ENCODE results near the gene TAF13.
"Not testable (repeated sequence)": the region's sequence is repeated elsewhere in the genome, so short reads cannot be mapped to it uniquely, and the experiment has no call there.

TAF13 gene

DNA sequence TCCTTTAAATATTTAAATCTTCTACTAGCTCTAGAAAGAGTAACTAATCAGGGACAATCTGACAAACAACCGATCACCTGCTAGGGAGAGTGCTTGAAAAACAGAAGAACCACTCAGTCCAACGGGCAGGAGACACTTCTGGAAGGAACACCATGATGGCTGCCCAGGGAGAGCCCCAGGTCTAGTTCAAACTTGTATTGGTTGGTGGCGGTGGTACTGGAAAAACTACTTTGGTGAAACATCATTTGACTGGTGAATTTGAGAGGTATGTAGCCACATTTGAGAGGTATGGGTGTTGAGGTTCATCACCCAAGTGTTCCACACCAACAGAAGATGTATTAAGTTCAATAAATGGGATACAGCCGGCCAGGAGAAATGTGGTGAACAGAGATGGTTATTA is 29.1 kb downstream of the TAF13 start:
- DNase-seq (ENCODE audit: low spot score): no peak

DNA sequence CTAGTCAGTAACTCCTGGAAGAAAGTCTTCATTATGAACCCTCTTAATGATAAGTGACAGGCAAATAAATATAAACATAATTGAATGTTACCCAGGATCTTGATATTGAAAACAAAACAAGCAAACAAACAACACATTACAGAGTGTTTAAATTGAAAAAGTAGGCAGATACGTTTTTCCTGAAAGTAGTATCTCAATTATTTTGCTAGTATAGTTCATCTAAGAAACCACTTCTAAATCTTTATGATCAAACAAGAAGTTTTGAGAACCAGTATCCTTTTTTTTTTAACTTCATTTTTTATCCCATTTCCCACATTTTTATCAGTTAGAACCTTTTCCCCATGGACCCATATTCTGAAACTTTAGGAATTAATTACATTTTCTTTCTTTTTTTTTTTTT is 30.2 kb downstream of the TAF13 start:
- DNase-seq (ENCODE audit: low spot score): no peak

DNA sequence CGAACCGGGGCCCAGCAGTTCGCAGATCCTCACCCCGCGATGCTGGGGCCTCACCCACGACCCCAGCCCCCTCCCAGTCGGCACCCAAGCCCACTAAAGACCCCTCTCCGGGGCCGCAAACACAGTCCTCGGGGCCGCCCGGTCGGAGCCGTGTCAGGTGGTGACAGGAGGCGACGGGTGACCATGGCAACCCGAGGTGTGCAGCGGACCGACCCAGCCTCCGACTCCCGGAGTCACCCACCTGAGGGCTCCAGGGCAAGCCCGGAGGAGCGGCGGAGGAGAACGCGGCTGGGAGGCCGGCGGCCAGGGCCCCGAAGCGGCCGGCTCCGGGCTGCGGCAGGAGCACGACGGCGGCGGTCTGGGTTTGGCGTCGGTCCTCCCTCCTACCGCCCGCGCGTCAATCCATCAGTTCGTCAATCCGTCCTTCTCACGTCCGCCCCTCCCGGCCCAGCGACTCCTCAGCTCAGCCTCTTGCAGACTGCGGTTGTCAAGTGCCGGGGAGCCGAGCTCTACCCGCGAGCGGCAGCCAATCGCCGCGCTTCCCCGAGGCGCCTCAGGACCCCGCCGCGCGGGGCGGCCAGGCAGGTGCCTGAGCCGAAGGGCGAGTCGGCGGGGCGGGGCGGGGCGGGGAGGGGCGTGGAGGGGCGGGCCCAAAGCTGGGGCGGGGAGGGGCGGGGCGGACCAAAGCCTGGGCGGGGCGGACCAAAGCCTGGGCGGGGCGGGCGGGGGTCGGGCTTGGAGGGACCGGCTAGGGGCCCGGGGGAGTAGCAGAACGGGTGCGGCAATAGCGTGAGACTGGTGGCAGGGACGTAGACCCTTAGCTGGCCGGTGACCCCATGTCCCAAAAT is 34.0 kb downstream of the TAF13 start, which contains the start of gene WDR47:
WDR47 (minus strand) TSS at position 482 of the 848 bp plus-strand sequence. CDS start 18,590 bp downstream, outside the sequence.
- DNase-seq (ENCODE audit: low spot score): peak; percentile 89

DNA sequence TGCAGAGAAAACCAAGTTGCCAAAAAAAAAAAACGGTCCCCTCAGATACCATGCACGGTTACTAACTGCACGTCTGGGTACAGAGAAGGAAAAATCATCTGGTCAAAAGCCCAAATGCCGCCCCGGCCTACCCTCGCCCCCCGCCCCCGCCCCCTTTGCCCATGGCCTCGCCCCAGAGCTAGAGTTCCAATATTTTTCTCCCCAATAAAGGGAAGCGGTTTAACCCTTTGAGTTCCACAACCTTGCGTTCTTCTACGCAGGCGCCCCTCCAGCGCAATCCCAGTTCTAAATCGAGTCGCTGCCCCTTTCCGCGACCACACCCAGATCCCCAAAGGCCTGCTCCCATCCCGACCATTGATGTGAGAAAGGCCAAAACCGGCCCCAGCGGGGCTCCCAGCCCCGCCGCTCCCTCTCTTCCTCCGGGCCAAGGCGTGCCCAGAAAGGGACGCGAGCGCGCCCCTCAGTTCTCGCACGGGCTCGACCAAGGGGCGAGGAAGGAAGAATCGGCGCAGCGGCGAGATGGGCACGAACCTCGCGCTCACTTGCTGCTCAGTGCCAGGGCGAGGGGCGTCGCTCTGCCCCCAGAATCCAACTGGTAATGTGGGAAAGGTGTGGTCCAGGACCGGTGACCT is 34.7 kb downstream of the TAF13 start:
- no peak for DNase-seq (ENCODE audit: low spot score)

DNA sequence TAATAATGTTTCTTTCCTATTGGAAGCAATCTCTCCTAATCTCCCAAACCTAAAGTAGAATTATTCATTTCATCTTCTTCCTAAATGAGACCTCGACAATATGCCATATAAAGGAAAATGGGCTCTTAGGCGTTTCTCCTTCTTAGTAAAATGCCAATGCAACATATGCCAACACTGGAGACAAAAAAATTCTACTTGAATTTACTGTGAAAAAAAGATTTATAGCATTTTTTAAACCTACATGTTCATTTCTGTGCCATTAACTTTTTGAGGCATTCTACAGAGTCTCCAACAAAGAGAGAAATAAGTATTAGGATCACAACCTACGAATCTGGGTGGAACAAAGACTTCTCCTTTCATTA is 35.2 kb downstream of the TAF13 start:
- no peak for DNase-seq (ENCODE audit: low spot score)

DNA sequence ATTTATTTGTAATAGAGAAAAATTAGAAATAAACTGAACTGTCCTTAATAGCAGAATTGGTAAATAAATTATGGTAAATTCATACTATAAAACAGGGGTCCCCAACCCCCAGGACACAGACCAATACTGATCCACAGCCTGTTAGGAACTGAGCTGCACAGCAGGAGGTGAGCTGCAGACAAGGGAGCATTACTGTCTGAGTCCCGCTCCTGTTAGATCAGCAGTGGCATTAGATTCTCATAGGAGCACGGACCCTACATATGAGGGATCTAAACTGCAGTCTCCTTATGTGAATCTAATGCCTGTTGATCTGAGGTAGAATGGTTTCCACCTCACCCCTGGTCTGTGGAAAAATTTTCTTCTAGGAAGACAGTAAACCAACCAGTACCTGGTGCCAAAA is 41.4 kb downstream of the TAF13 start:
- DNase-seq (ENCODE audit: low spot score): no peak

DNA sequence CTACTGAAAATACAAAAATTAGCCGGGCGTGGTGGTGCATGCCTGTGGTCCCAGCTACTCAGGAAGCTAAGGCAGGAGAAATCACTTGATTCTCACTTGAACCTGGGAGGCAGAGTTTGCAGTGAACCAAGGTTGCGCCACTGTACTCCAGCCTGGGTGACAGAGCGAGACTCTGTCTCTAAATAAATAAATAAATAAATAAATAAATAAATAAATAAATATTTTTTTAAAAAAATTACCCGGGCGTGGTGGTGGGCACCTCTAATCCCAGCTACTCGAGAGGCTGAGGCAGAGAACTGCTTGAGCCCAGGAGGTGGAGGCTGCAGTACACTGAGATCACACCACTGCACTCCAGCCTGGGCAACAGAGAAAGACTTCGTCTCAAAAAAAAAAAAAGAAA is 46.3 kb downstream of the TAF13 start:
- DNase-seq (ENCODE audit: low spot score): not testable (repeated sequence)

DNA sequence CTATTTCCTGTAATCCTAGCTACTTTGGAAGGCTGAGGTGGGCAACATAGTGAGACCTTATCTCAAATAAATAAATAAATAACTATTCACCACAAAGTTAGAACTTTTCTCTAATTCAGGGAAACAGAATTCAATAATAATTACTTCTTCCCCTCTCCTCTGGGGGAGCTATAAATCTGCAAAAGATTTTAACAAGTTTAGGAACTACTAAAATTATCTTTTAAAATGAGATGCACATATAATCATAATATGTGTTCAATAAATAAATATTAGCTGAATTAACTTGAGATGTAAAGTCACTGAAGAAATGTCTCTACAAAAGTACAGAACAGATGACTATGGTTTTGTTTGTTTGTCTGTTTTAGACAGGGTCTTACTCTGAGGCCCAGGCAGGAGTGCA is 48.0 kb downstream of the TAF13 start:
- peak; percentile 16 for DNase-seq (ENCODE audit: low spot score)

DNA sequence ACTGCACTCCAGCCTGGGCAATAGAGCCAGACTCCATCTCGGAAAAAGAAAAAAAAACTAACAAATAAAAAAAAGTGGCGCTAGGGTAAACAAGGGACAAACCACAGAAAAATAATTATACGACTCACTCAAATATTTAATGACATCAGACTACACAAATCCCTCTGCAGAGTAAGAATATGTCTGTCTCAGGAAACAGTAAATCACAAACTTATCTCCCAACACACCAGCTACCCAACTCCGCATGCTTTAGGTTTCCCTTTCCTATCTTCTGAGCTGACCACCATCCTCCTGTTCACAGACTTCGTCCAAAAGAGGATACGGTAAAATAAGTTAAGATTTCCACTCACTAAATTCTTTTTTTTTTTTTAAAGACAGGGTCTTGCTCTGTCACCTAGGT is 50.1 kb downstream of the TAF13 start:
- no peak for DNase-seq (ENCODE audit: low spot score)

DNA sequence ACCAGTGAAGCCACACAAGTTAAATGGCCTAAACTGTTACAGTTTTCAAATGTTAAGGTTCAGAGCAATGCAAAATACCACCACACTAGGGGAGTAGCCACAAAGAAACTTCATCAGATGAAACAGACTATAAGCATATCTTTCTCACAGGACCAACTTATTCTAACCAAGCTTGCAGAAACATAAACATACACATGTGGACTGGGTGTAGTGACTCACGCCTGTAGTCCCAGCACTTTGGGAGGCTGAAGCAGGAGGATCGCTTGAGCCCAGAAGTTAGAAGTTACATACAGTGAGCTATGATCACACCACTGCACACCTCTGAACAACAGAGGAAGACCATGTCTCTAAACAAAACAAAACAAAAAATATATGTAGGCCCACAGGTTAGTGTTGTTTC is 51.2 kb downstream of the TAF13 start:
- DNase-seq (ENCODE audit: low spot score): no peak

DNA sequence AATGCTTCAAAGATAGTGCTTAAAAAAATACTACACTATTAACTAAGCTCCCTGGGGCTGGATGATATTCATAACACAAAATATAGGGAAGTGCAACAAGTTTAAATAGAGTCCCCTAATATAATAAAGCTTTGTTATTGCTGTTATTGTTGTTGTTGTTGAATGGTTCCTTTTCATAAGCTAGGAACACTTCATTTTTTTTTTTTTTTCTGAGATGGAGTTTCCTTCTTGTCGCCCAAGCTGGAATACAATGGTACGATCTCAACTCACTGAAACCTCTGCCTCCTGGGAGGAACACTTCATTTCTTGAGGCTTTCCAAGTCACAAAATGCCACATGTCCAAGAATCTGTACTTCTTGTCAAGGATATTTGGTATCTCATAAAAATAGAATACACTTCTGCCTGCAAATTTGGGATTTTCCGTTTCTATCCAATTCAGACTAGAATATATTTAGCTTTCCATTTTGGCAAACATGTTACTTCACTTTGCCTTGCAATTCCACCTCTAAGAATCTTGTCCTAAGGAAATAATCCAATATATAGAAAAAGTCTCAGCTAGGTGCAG is 55.0 kb downstream of the TAF13 start:
- DNase-seq (ENCODE audit: low spot score): no peak

DNA sequence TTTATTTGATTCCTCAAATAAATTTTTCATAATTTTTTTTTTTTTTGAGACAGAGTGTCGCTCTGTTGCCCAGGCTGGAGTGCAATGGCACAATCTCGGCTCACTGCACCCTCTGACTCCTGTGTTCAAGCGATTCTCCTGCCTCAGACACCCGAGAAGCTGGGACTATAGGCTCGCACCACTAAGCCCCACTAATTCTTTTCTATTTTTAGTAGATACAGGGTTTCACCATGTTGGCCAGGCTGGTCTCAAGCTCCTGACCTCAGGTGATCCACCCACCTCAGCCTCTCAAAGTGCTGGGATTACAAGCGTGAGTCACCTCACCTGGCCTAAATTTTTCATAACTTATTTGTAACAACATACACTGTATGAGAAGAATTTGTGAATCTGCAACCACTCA is 58.1 kb downstream of the TAF13 start:
- not testable (repeated sequence) for DNase-seq (ENCODE audit: low spot score)

DNA sequence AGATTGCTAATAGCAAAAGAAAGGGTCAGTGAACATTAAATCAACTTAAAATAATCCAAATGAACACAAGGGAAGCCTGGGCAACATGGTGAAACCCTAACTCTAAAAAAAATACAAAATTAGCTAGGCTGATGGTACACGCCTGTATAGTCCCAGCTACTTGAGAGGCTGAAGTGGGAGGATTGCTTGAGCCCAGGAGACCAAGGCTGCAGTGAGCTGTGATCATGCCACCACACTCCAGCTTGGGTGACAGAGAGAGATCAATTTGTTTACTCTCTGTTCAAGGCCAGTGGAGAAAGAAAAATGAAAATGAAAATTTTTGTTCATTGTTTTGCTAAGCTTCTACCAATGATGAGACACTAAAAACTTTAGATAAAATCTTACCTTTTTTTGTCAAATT is 58.7 kb downstream of the TAF13 start:
- DNase-seq (ENCODE audit: low spot score): no peak
